OCI-LY7 (cell line): Measurements from ENCODE around the gene CNR1. TPM values are rescaled to one million over a fixed set of nuclear protein-coding genes. Genes with fewer than 3 reads are reported as not detected.

Experiments used
- BruUV-seq: library from RNA; stranded (reverse); fragments of 400-500 nt; replicated peaks from 2 replicates; lab custom pipeline; 2021; lab: Mats Ljungman, UMichigan
- CTCF ChIA-PET: fragments of 300-600 bp; sonication (Branson Sonifier 250); formaldehyde crosslinking; loops from one replicate; lab custom pipeline; 2022; ENCODE audit warnings: antibody characterized with exemption; ENCODE audit not compliant: unreplicated experiment; lab: Charles Lee
- POLR2A ChIA-PET: fragments of 300-600 bp; sonication (Branson Sonifier 250); formaldehyde crosslinking; loops from one replicate; lab custom pipeline; 2022; ENCODE audit warnings: antibody characterized with exemption; lab: Charles Lee
- DNase-seq: peaks from one replicate; pipeline ENCODE4 v3.0.0-alpha.2; 2015; ENCODE audit warnings: low spot score
- H2AFZ ChIP-seq: fragments of 200-600 bp; sonication (generic), shearing (Covaris generic); 2 replicates; pipeline ENCODE4 v1.6.1; 2014; ENCODE audit warnings: mild to moderate bottlenecking, antibody characterized with exemption, low read length, moderate library complexity
- H3K27ac ChIP-seq: fragments of 200-600 bp; sonication (generic); 2 replicates; pipeline ENCODE4 v1.5.1; 2014; ENCODE audit warnings: mixed run types, low read depth, mild to moderate bottlenecking, moderate library complexity, low read length, inconsistent platforms; ENCODE audit not compliant: poor library complexity, severe bottlenecking
- H3K36me3 ChIP-seq: fragments of 200-600 bp; sonication (generic); 2 replicates; pipeline ENCODE4 v1.6.1; 2014; ENCODE audit warnings: mild to moderate bottlenecking, antibody characterized with exemption, low read length, moderate library complexity, mixed read lengths; ENCODE audit not compliant: insufficient read depth
- H3K4me1 ChIP-seq: fragments of 200-600 bp; sonication (generic); 2 replicates; pipeline ENCODE4 v1.5.1; 2014; ENCODE audit warnings: mild to moderate bottlenecking, low read length; ENCODE audit not compliant: insufficient read depth, poor library complexity, severe bottlenecking
- H3K4me2 ChIP-seq: fragments of 200-600 bp; sonication (generic); 2 replicates; pipeline ENCODE4 v1.6.1; 2014; ENCODE audit warnings: mild to moderate bottlenecking, low read length
- H3K4me3 ChIP-seq: fragments of 200-600 bp; sonication (generic); 2 replicates; pipeline ENCODE4 v1.5.1; 2014; ENCODE audit warnings: mild to moderate bottlenecking, low read depth, low read length; ENCODE audit not compliant: poor library complexity, severe bottlenecking
- H3K79me2 ChIP-seq: fragments of 200-600 bp; sonication (generic); 2 replicates; pipeline ENCODE4 v1.6.1; 2016; ENCODE audit warnings: low read depth, mild to moderate bottlenecking, low read length, moderate library complexity, mixed read lengths; ENCODE audit not compliant: insufficient read depth
- H3K9me2 ChIP-seq: fragments of 200-600 bp; sonication (generic); 2 replicates; pipeline ENCODE4 v1.6.1; 2016; ENCODE audit warnings: mild to moderate bottlenecking, low read length, mixed read lengths; ENCODE audit not compliant: insufficient read depth
- H3K9me3 ChIP-seq: fragments of 200-600 bp; sonication (generic); 2 replicates; pipeline ENCODE4 v1.6.1; 2014; ENCODE audit warnings: mild to moderate bottlenecking, mixed run types, low read length, mixed read lengths
- H4K20me1 ChIP-seq: fragments of 200-600 bp; sonication (generic); 2 replicates; pipeline ENCODE4 v1.6.1; 2014; ENCODE audit warnings: mild to moderate bottlenecking, antibody characterized with exemption, low read length, moderate library complexity, mixed read lengths; ENCODE audit not compliant: insufficient read depth
- CTCF ChIP-seq: fragments of 200-600 bp; sonication (generic); conservative IDR thresholded peaks from 2 replicates; pipeline ENCODE4 v1.5.1; 2014; ENCODE audit warnings: mild to moderate bottlenecking, antibody characterized with exemption, low read length, moderate library complexity, mixed read lengths
- EZH2phosphoT487 ChIP-seq: fragments of 200-600 bp; sonication (generic); IDR thresholded peaks from 2 replicates; pipeline ENCODE4 v1.6.1; 2018; ENCODE audit warnings: low read depth, borderline replicate concordance, mild to moderate bottlenecking, mixed run types, antibody characterized with exemption, low read length, moderate library complexity, mixed read lengths
- intact Hi-C: fragments of 100-400 bp; cut with micrococcal nuclease; formaldehyde crosslinking; loops from one replicate; pipeline ENCODE4 v1.10.0; 2022; ENCODE audit not compliant: unreplicated experiment
- total RNA-seq, 2 experiments: library from RNA; depleted of rRNA in 1 of 2; stranded (reverse); fragments of >200 nt in 1 of 2; shearing (Covaris generic) in 1 of 2; gene quantifications; 2 replicates each; pipeline ENCODE4 v1.2.3, GENCODE V29; 2014 to 2022

The CNR1 gene
- total RNA-seq, 2 experiments from 2014 or later = 150 to 246 TPM

- ChIA-PET POLR2A (no interaction called here), CTCF (no interaction called here)
- no peak overlapping the region for H2AFZ ChIP-seq
- no peaks in the 10 kb centered on the region for H3K9me2 ChIP-seq
- peaks cover 87% of the 10 kb centered on the region for H3K36me3 ChIP-seq
- no peak overlapping the region for H3K27ac ChIP-seq
- H3K9me3 ChIP-seq = no peaks in the 10 kb centered on the region
- DNase-seq = no peak
- intact Hi-C loops = no loop called here
- peaks cover 100% of the 10 kb centered on the region for H3K79me2 ChIP-seq
- H3K4me1 ChIP-seq = peaks cover 62% of the 10 kb centered on the region
- BruUV-seq = no TSS peak
- H3K4me2 ChIP-seq = no peak overlapping the region
- TF ChIP-seq CTCF (peak; percentile 73), EZH2phosphoT487 (no peak)
- peaks cover 22% of the 10 kb centered on the region; the same call in 1 of the 2 replicates for H4K20me1 ChIP-seq
- H3K4me3 ChIP-seq = no peak overlapping the region
These were observed 9.0 kb downstream of the CNR1 start for GRCh38 chr6:88157106-88157505.

GRCh38 chr6:88145298-88145963, 20.7 kb downstream of the CNR1 start:
- H2AFZ ChIP-seq = no peak overlapping the region
- H3K36me3 ChIP-seq = peaks cover 86% of the 10 kb centered on the region
- no peaks in the 10 kb centered on the region for H3K9me2 ChIP-seq
- intact Hi-C loops = no loop called here
- no peak overlapping the region for H3K4me3 ChIP-seq
- POLR2A ChIA-PET = interaction anchor here (0.6 to 1.0 kb wide), 3 partner anchors 20 to 707 kb away, joined by 3 to 4 read pairs (median 3); no protein-coding TSS in a partner anchor
- H3K4me2 ChIP-seq = no peak overlapping the region
- H3K9me3 ChIP-seq = no peaks in the 10 kb centered on the region
- DNase-seq = no peak
- H4K20me1 ChIP-seq = no peaks in the 10 kb centered on the region
- CTCF ChIA-PET = no interaction called here
- TF ChIP-seq EZH2phosphoT487 = no peak
- TF ChIP-seq CTCF = no peak
- no TSS peak for BruUV-seq
- peaks cover 42% of the 10 kb centered on the region for H3K4me1 ChIP-seq
- H3K27ac ChIP-seq = peak overlapping the region; percentile 14
- peaks cover 80% of the 10 kb centered on the region; the same call in 1 of the 2 replicates for H3K79me2 ChIP-seq

DNA sequence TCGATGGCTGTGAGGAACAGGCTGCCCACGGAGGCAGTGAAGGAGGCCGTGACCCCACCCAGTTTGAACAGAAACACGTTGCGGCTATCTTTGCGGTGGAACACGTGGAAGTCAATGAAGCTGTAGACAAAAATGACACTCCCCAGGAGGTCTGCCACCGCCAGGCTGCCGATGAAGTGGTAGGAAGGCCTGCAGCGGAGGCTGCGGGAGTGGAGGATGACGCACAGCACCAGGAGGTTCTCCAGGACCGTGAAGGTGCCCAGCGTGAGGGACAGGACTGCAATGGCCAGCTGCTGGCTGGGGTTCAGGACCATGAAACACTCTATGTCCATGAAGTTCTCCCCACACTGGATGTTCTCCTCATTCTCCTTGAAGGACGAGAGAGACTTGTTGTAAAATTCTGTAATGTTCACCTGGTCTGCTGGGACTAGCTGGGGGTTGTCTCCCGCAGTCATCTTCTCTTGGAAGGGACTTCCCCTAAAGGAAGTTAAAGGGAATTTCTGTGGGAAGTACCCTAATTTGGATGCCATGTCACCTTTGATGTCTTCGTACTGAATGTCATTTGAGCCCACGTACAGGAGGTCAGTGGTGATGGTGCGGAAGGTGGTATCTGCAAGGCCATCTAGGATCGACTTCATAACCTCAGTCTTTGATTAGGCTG, 21.4 kb downstream of the CNR1 start:
- CTCF ChIA-PET = no interaction called here
- intact Hi-C loops = no loop called here
- Histone ChIP-seq H3K9me2 (no peaks in the 10 kb centered on the region), H3K4me3 (no peak overlapping the region), H4K20me1 (no peaks in the 10 kb centered on the region), H3K4me2 (no peak overlapping the region), H3K4me1 (peaks cover 48% of the 10 kb centered on the region), H3K9me3 (no peaks in the 10 kb centered on the region), H3K27ac (peak overlapping the region; percentile 14), H2AFZ (no peak overlapping the region), H3K36me3 (peaks cover 86% of the 10 kb centered on the region), H3K79me2 (peaks cover 80% of the 10 kb centered on the region; the same call in 1 of the 2 replicates)
- POLR2A ChIA-PET = interaction anchor here (0.6 to 1.3 kb wide), 3 partner anchors 15 to 555 kb away, joined by 3 read pairs; no protein-coding TSS in a partner anchor
- BruUV-seq = no TSS peak
- TF ChIP-seq EZH2phosphoT487 (no peak), CTCF (no peak)
- no peak for DNase-seq
